ENCODE measurements around the gene IGSF8.

The IGSF8 gene

DNA sequence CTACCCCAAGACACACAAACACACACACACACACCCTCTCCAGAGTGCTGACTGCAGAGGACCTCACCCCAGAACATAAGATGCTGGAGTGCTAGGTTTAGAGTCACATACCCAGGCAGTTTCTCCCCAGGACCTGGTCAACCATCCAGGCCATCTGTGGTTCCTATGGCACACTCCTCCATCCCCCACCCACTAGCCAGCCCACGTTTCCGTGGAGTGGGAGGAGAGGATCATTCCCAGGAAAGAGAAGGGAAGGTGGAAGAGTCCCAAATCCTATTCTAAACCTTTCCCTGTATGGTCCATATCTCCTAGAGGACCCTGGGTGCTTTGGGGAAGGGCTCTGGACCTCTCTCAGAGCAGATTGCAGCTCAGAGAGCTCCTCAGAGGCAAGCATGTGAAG is 15.9 kb downstream of the IGSF8 start:
- H3K4me1 ChIP-seq (ENCODE audit: insufficient read depth, poor library complexity, severe bottlenecking): no peaks in the 10 kb centered on the region
- ATAC-seq (ENCODE audit: low read depth) (no peak), DNase-seq (ENCODE audit: low spot score) (no peak)
- no peaks in the 10 kb centered on the region for H3K9me3 ChIP-seq (ENCODE audit: severe bottlenecking)
- no peaks in the 10 kb centered on the region for H3K36me3 ChIP-seq (ENCODE audit: low read depth)
- H3K4me3 ChIP-seq (ENCODE audit: severe bottlenecking): no peak overlapping the region
- no peak overlapping the region for H3K27ac ChIP-seq (ENCODE audit: poor library complexity, severe bottlenecking)
- TF ChIP-seq, protein P1, sequence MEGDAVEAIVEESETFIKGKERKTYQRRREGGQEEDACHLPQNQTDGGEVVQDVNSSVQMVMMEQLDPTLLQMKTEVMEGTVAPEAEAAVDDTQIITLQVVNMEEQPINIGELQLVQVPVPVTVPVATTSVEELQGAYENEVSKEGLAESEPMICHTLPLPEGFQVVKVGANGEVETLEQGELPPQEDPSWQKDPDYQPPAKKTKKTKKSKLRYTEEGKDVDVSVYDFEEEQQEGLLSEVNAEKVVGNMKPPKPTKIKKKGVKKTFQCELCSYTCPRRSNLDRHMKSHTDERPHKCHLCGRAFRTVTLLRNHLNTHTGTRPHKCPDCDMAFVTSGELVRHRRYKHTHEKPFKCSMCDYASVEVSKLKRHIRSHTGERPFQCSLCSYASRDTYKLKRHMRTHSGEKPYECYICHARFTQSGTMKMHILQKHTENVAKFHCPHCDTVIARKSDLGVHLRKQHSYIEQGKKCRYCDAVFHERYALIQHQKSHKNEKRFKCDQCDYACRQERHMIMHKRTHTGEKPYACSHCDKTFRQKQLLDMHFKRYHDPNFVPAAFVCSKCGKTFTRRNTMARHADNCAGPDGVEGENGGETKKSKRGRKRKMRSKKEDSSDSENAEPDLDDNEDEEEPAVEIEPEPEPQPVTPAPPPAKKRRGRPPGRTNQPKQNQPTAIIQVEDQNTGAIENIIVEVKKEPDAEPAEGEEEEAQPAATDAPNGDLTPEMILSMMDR (IDR thresholded peaks at IDR 0.05; ENCODE audit: poor library complexity, severe bottlenecking): no peak
- peaks cover 49% of the 10 kb centered on the region for H3K27me3 ChIP-seq (ENCODE audit: insufficient read depth, poor library complexity, severe bottlenecking)

DNA sequence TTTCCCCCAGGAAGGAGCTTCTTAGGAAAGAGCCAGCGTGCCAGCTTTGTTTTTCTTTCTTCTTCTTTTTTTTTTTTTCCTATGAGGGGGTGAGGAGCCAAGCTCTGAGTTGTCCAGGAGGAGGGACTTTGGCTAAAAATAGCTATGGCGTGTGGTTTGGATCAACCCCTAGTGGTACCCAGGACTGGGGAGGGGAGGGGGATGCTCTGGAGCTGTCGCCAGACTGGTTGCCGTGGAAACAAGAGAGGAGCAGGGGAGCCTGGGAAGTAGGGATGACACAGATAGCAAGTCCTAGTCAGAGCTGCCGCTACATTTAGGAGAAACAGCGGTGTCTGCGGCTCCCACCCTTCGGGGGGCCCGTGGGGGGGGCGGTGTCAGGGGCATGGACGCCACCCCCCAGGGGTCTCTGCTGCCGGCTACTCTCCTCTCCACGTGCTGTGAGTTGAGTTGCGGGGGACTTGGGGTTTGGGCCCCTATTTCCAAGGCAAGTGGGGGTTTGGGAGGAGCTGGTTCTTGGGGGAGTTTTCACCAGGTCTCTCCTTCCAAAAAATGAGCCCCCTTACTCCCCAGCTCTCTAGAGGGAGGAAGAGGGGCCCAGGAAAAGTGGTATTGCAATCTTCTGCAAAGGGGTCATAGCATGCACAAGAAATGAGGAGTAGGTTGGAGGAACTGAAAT is 17.0 kb downstream of the IGSF8 start, which contains the start of gene KCNJ9:
Gene KCNJ9, plus strand, starts transcription at position 278 of the 676 bp plus-strand sequence. CDS start 2,493 bp downstream, outside the sequence.
- no peak within 1 kb of the TSS for H3K27ac ChIP-seq (ENCODE audit: poor library complexity, severe bottlenecking)
- ATAC-seq (ENCODE audit: low read depth): no peak
- DNase-seq (ENCODE audit: low spot score): no peak
- H3K9me3 ChIP-seq (ENCODE audit: severe bottlenecking): no peaks in the 10 kb centered on the region
- H3K4me3 ChIP-seq (ENCODE audit: severe bottlenecking): no peak within 1 kb of the TSS
- peaks cover 49% of the 10 kb centered on the region for H3K27me3 ChIP-seq (ENCODE audit: insufficient read depth, poor library complexity, severe bottlenecking)
- TF ChIP-seq, protein P1 (IDR thresholded peaks at IDR 0.05; ENCODE audit: poor library complexity, severe bottlenecking): no peak
- H3K36me3 ChIP-seq (ENCODE audit: low read depth): no peaks in the 10 kb centered on the region
- no peaks in the 10 kb centered on the region for H3K4me1 ChIP-seq (ENCODE audit: insufficient read depth, poor library complexity, severe bottlenecking)

DNA sequence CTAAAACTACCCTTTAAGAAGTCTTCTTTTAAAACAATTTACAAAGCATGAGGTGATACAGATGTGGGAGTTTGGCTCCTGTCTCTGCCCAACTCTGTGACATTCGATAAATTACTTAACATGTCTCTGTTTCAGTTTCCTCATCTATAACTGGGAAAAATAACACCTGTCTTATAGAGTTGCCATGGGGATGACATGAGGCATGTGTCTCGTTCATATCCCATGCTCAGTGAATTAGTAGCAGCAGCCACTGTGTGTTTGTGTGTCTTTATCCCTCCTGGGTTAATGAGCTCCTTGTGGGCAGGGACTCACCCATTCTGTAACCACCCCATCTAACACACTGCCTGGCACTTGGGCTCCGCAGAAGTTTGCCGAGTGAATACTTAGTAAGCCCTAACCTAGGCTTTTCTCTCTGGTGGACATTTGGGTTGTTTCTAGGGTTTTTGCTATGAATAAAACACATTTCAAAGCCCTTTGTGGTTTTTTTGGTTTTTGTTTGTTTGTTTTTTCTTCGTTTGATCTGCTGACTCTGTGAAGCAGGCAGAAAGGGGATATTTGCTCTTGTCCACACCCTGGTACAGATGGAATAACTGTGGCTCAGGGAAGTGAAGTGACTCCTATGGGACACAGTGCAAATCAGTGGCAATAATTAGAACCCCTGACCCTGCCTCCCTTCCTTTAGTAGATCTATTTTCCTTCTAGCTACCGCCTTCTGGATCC is 17.9 kb downstream of the IGSF8 start:
- Histone ChIP-seq H3K36me3 (ENCODE audit: low read depth) (no peaks in the 10 kb centered on the region), H3K4me1 (ENCODE audit: insufficient read depth, poor library complexity, severe bottlenecking) (no peaks in the 10 kb centered on the region), H3K27me3 (ENCODE audit: insufficient read depth, poor library complexity, severe bottlenecking) (peaks cover 49% of the 10 kb centered on the region), H3K27ac (ENCODE audit: poor library complexity, severe bottlenecking) (no peak overlapping the region), H3K9me3 (ENCODE audit: severe bottlenecking) (no peaks in the 10 kb centered on the region), H3K4me3 (ENCODE audit: severe bottlenecking) (no peak overlapping the region)
- no peak for ATAC-seq (ENCODE audit: low read depth)
- TF ChIP-seq, protein P1 (IDR thresholded peaks at IDR 0.05; ENCODE audit: poor library complexity, severe bottlenecking): no peak
- no peak for DNase-seq (ENCODE audit: low spot score)

DNA sequence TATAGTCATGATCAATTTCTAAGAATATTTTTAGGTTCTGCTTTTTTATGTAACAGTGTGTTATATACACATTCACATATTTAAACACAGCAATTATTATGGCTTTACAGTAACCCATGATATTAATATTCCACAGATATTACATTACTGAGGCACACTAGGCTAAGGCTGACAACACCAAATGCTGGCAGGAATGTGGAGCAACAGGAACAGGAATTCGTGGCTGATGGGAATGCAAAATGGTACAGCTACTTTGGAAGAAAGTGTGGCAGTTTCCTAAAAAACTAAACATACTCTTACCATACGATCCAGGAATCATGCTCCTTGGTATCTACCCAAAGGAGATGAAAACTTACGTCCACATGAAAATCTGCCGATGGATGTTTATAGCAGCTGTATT is 19.0 kb downstream of the IGSF8 start:
- TF ChIP-seq, protein P1 (IDR thresholded peaks at IDR 0.05; ENCODE audit: poor library complexity, severe bottlenecking): no peak
- DNase-seq (ENCODE audit: low spot score): no peak
- H3K4me3 ChIP-seq (ENCODE audit: severe bottlenecking): no peak overlapping the region
- no peaks in the 10 kb centered on the region for H3K4me1 ChIP-seq (ENCODE audit: insufficient read depth, poor library complexity, severe bottlenecking)
- no peaks in the 10 kb centered on the region for H3K36me3 ChIP-seq (ENCODE audit: low read depth)
- peaks cover 49% of the 10 kb centered on the region for H3K27me3 ChIP-seq (ENCODE audit: insufficient read depth, poor library complexity, severe bottlenecking)
- H3K27ac ChIP-seq (ENCODE audit: poor library complexity, severe bottlenecking): no peak overlapping the region
- no peaks in the 10 kb centered on the region for H3K9me3 ChIP-seq (ENCODE audit: severe bottlenecking)
- ATAC-seq (ENCODE audit: low read depth): no peak

Measured in RWPE2 (cell line).